Thyroid gland (tissue), 4 donors: ENCODE measurements around the gene MEIOSIN. TPM values are rescaled to one million over a fixed set of nuclear protein-coding genes. Genes with fewer than 3 reads are reported as not detected.

Experiments
- DNase-seq, 2 donors: peaks; one replicate each; pipeline ENCODE4 v3.0.0-alpha.2; 2019
- H3K27ac ChIP-seq, 3 donors: fragments of 200-600 bp; sonication (generic); 1 replicate in 2 of 3; 2 replicates in 1 of 3; pipeline ENCODE4 v1.5.1; 2016 to 2019; ENCODE audit warnings: mild to moderate bottlenecking in 1 of 3, moderate library complexity in 1 of 3
- H3K27me3 ChIP-seq: fragments of 200-600 bp; sonication (generic); one replicate; pipeline ENCODE4 v1.5.1; 2019
- H3K36me3 ChIP-seq, 2 donors: fragments of 200-600 bp; sonication (generic); one replicate each; pipeline ENCODE4 v1.5.1; 2016 to 2019
- H3K4me1 ChIP-seq, 2 donors: fragments of 200-600 bp; sonication (generic); one replicate each; pipeline ENCODE4 v1.5.1; 2017 to 2019
- H3K4me3 ChIP-seq, 3 donors: fragments of 200-600 bp; sonication (generic); replicated peaks in 1 of 3; 1 replicate in 2 of 3; 2 replicates in 1 of 3; pipeline ENCODE4 v1.5.1; 2016; ENCODE audit warnings: mild to moderate bottlenecking in 1 of 3
- H3K9me3 ChIP-seq: fragments of 200-600 bp; sonication (generic); one replicate; pipeline ENCODE4 v1.5.1; 2017
- CTCF ChIP-seq, 6 experiments: fragments of 200-600 bp in 3 of 6; fragments of 450-650 bp in 3 of 6; sonication (generic) in 3 of 6; IDR thresholded peaks; one replicate each; pipeline ENCODE4 v1.5.1; 2016 to 2019; ENCODE audit warnings: antibody characterized with exemption in 6 of 6, mild to moderate bottlenecking in 2 of 6, inconsistent platforms in 1 of 6, moderate library complexity in 1 of 6
- POLR2A ChIP-seq, 2 donors: fragments of 450-650 bp; IDR thresholded peaks; one replicate each; pipeline ENCODE4 v1.6.1; 2017; ENCODE audit warnings: antibody characterized with exemption in 2 of 2, mild to moderate bottlenecking in 2 of 2, moderate library complexity in 1 of 2
- WGBS, 2 donors: methylation state at CpG; one replicate each; pipeline ENCODE4 v1.1.5; 2017; 5-methylcytosine and 5-hydroxymethylcytosine counted together
- intact Hi-C: fragments of 100-400 bp; cut with DNase I; formaldehyde crosslinking; loops from one replicate; pipeline ENCODE4 v1.15.1; 2023
- total RNA-seq, 4 donors: library from RNA; depleted of rRNA; stranded (reverse); fragments of >200 nt; gene quantifications; one replicate each; pipeline ENCODE4 v1.2.3, GENCODE V29; 2016

MEIOSIN gene
- total RNA-seq, 4 donors from 2014 or later, result not detected

GRCh38 chr19:45790942-45791341, 57.7 kb downstream of the MEIOSIN start:
- Histone ChIP-seq H3K27ac (no peak overlapping the region), H3K36me3 (peaks cover 18 to 27% of the 10 kb centered on the region in 2 donors), H3K4me3 (no peak overlapping the region), H3K27me3 (no peaks in the 10 kb centered on the region), H3K9me3 (no peaks in the 10 kb centered on the region), H3K4me1 (peaks cover 9 to 18% of the 10 kb centered on the region in 2 donors)
- 85 to 92% methylated on average over 8 of the region's 8 CpGs for WGBS, 2 donors
- TF ChIP-seq POLR2A (IDR thresholded peaks at IDR 0.05) (no peak), CTCF (IDR thresholded peaks at IDR 0.05) (no peak)
- DNase-seq, result no peak
- intact Hi-C loops, result no loop called here

GRCh38 chr19:45791744-45792469, 58.7 kb downstream of the MEIOSIN start:
- no peak for DNase-seq
- Histone ChIP-seq H3K4me3 (peak overlapping the region; percentile 27 to 52 (median 51)), H3K4me1 (peaks cover 9 to 18% of the 10 kb centered on the region in 2 donors), H3K27ac (peak overlapping the region in 2 of 3 donors; percentile 39 to 56), H3K9me3 (no peaks in the 10 kb centered on the region), H3K27me3 (no peaks in the 10 kb centered on the region), H3K36me3 (peaks cover 8 to 18% of the 10 kb centered on the region in 2 donors)
- WGBS, 2 donors, result 6 to 18% methylated on average over 11 to 30 of the region's 31 CpGs
- intact Hi-C loops, result no loop called here
- no peak for TF ChIP-seq CTCF (IDR thresholded peaks at IDR 0.05)
- no peak for TF ChIP-seq POLR2A (IDR thresholded peaks at IDR 0.05)

- peak within 1 kb of the TSS; percentile 27 to 52 (median 51) for H3K4me3 ChIP-seq
- 0 to 1% methylated on average over 30 to 43 of the region's 86 CpGs for WGBS, 2 donors
- peaks cover 9 to 18% of the 10 kb centered on the region in 2 donors for H3K4me1 ChIP-seq
- TF ChIP-seq CTCF (IDR thresholded peaks at IDR 0.05) (no peak), POLR2A (IDR thresholded peaks at IDR 0.05) (peak; percentile 42 to 83)
- H3K9me3 ChIP-seq, result no peaks in the 10 kb centered on the region
- intact Hi-C loops, result no loop called here
- peak; percentile 100 for DNase-seq
- H3K27me3 ChIP-seq, result no peaks in the 10 kb centered on the region
- peaks cover 6 to 15% of the 10 kb centered on the region in 2 donors for H3K36me3 ChIP-seq
- H3K27ac ChIP-seq, result peak within 1 kb of the TSS in 2 of 3 donors; percentile 39 to 56
Measured at GRCh38 chr19:45792470-45793177, 59.4 kb downstream of the MEIOSIN start, which contains the start of gene DMWD. DMWD (minus strand) TSS chr19:45792845; CDS start chr19:45792756, 89 bp downstream.

DNA sequence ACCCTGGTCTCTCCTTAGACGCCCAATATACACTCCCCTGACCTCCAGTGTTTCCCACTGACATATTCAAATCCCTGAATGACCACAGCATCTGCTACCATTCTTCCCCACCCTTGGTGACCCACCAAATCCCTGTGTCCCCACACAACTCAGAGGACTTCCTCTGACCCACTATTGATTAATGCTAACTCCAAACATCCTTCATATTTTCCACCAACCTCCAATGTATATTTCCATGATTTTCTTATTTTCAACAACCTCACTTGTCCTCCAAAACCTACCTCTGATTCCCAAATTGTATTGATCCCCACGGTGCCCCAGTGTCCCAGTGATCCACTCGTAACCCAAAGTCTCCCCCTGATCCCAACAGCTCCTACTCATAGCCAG, 59.9 kb downstream of the MEIOSIN start:
- no peak overlapping the region for H3K4me3 ChIP-seq
- WGBS, 2 donors, result 48 to 50% methylated on average over 3 of the region's 3 CpGs
- TF ChIP-seq CTCF (IDR thresholded peaks at IDR 0.05), result no peak
- TF ChIP-seq POLR2A (IDR thresholded peaks at IDR 0.05), result no peak
- H3K9me3 ChIP-seq, result no peaks in the 10 kb centered on the region
- DNase-seq, result no peak
- no peak overlapping the region for H3K27ac ChIP-seq
- intact Hi-C loops, result no loop called here
- no peaks in the 10 kb centered on the region for H3K27me3 ChIP-seq
- peaks cover 12 to 19% of the 10 kb centered on the region in 2 donors for H3K4me1 ChIP-seq
- peaks cover 6 to 15% of the 10 kb centered on the region in 2 donors for H3K36me3 ChIP-seq

DNA sequence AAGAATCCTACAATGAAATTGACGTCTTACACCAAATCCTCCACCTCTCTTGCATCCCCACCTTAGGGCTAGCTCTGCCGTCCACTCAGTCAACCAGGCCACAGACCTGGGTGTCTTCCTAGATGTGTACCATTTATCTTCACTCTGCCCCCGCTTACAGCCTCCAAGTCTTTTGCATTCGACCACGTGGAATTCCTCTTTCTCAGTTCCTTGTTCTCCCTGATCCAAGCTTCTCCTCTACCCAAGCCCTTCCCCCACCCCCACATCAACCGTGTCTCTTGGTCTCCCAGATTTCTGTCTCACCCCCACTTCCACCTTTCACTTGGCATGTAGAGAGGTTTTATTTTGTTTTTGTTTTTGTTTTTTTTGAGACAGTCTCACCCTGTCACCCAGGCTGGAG, 60.6 kb downstream of the MEIOSIN start:
- peaks cover 6 to 10% of the 10 kb centered on the region in 2 donors for H3K36me3 ChIP-seq
- no peak overlapping the region for H3K4me3 ChIP-seq
- DNase-seq, result no peak
- no peak for TF ChIP-seq POLR2A (IDR thresholded peaks at IDR 0.05)
- TF ChIP-seq CTCF (IDR thresholded peaks at IDR 0.05), result no peak
- H3K27ac ChIP-seq, result no peak overlapping the region
- H3K9me3 ChIP-seq, result no peaks in the 10 kb centered on the region
- intact Hi-C loops, result no loop called here
- no peaks in the 10 kb centered on the region for H3K27me3 ChIP-seq
- peaks cover 18 to 26% of the 10 kb centered on the region in 2 donors for H3K4me1 ChIP-seq
- WGBS, 2 donors, result 54 to 61% methylated on average over 6 of the region's 6 CpGs
